Endothelial cell of umbilical vein (primary cell): Measurements from ENCODE around the gene MLLT1. TPM values are rescaled to one million over a fixed set of nuclear protein-coding genes. Genes with fewer than 3 reads are reported as not detected.

Experiments used
- BruUV-seq: library from RNA; stranded (reverse); fragments of 400-500 nt; replicated peaks from 2 replicates; lab custom pipeline; 2021; lab: Mats Ljungman, UMichigan
- CTCF ChIA-PET: fragments of 300-600, 350-600 bp; sonication (Branson Sonifier 250); formaldehyde crosslinking; loops from one replicate; lab custom pipeline; 2021; ENCODE audit warnings: antibody characterized with exemption, inconsistent platforms; lab: Charles Lee
- POLR2A ChIA-PET: fragments of 300-600, 350-600 bp; sonication (Branson Sonifier 250); formaldehyde crosslinking; loops from one replicate; lab custom pipeline; 2021; ENCODE audit warnings: antibody characterized with exemption, inconsistent platforms; lab: Charles Lee
- DNase-seq: peaks from one replicate; pipeline ENCODE4 v3.0.0-alpha.2; 2011; ENCODE audit warnings: low read depth, low spot score
- FAIRE-seq: peaks from 2 replicates; lab custom pipeline; 2011; peaks lifted over from hg19 to GRCh38; lab: Jason Lieb, UNC
- H2AFZ ChIP-seq: 2 replicates; pipeline ENCODE4 v1.6.0; 2012; ENCODE audit warnings: low read depth, low read length, control low read depth, inconsistent platforms
- H3K27ac ChIP-seq: 2 replicates; pipeline ENCODE4 v1.5.1; 2011; ENCODE audit warnings: low read depth, mild to moderate bottlenecking, control low read depth, low read length, moderate library complexity; ENCODE audit not compliant: insufficient read depth
- H3K27me3 ChIP-seq, 2 experiments: 2 replicates each; pipeline versions ENCODE4 v1.6.0 to v1.6.1; 2011; ENCODE audit warnings: low read length in 2 of 2, mixed read lengths in 1 of 2; ENCODE audit not compliant: control insufficient read depth in 2 of 2, insufficient read depth in 2 of 2
- H3K36me3 ChIP-seq, 2 experiments: 2 replicates in 1 of 2; 3 replicates in 1 of 2; pipeline ENCODE4 v1.5.1; 2011; ENCODE audit warnings: low read length in 2 of 2, mild to moderate bottlenecking in 1 of 2, moderate library complexity in 1 of 2; ENCODE audit not compliant: control insufficient read depth in 2 of 2, insufficient read depth in 2 of 2; ENCODE audit errors: extremely low read depth in 1 of 2
- H3K4me1 ChIP-seq: 3 replicates; pipeline ENCODE4 v1.5.1; 2011; ENCODE audit warnings: mild to moderate bottlenecking, low read length; ENCODE audit not compliant: control insufficient read depth, insufficient read depth; ENCODE audit errors: extremely low read depth
- H3K4me2 ChIP-seq: 2 replicates; pipeline ENCODE4 v1.6.1; 2011; ENCODE audit warnings: low read length, control low read depth, mixed read lengths; ENCODE audit not compliant: insufficient read depth
- H3K4me3 ChIP-seq, 3 experiments: fragments of 200-600 bp in 1 of 3; sonication (generic), shearing (Covaris generic) in 1 of 3; replicated peaks in 1 of 3; 2 replicates each; pipeline ENCODE4 v1.5.1; 2011 to 2016; ENCODE audit warnings: control low read depth in 3 of 3, low read length in 3 of 3, mild to moderate bottlenecking in 2 of 3, inconsistent platforms in 1 of 3, low read depth in 1 of 3, moderate library complexity in 1 of 3; ENCODE audit not compliant: insufficient read depth in 1 of 3
- H3K79me2 ChIP-seq: 2 replicates; pipeline ENCODE4 v1.6.0; 2012; ENCODE audit warnings: low read length, inconsistent platforms; ENCODE audit not compliant: control insufficient read depth, insufficient read depth
- H3K9ac ChIP-seq: replicated peaks from 2 replicates; pipeline ENCODE3; 2011; ENCODE audit warnings: low read length, control low read depth; ENCODE audit not compliant: insufficient read depth; ENCODE audit errors: extremely low read depth
- H3K9me1 ChIP-seq: replicated peaks from 3 replicates; pipeline ENCODE4 v1.6.0; 2011; ENCODE audit warnings: mild to moderate bottlenecking, low read length; ENCODE audit not compliant: control insufficient read depth, insufficient read depth; ENCODE audit errors: extremely low read depth
- H3K9me3 ChIP-seq: replicated peaks from 2 replicates; pipeline ENCODE4 v1.5.1; 2012; ENCODE audit warnings: low read length, inconsistent platforms; ENCODE audit not compliant: control insufficient read depth, insufficient read depth
- H4K20me1 ChIP-seq: replicated peaks from 2 replicates; pipeline ENCODE3; 2011; ENCODE audit warnings: mild to moderate bottlenecking, low read length; ENCODE audit not compliant: control insufficient read depth, insufficient read depth; ENCODE audit errors: extremely low read depth
- EZH2 ChIP-seq: IDR thresholded peaks from 2 replicates; pipeline ENCODE4 v1.6.1; 2012; ENCODE audit warnings: borderline replicate concordance, low read depth, mild to moderate bottlenecking, moderate library complexity, low read length, inconsistent platforms; ENCODE audit not compliant: severe bottlenecking
- FOS ChIP-seq: IDR thresholded peaks from 2 replicates; pipeline ENCODE4 v1.6.1; 2011; ENCODE audit warnings: mild to moderate bottlenecking, low read length, moderate library complexity, borderline replicate concordance; ENCODE audit not compliant: insufficient read depth
- GATA2 ChIP-seq: IDR thresholded peaks from 2 replicates; pipeline ENCODE4 v1.7.0; 2011; ENCODE audit warnings: low read depth, mild to moderate bottlenecking, moderate library complexity, mixed read lengths, low read length; ENCODE audit not compliant: insufficient read length, insufficient read depth
- JUN ChIP-seq: IDR thresholded peaks from 2 replicates; pipeline ENCODE4 v1.6.1; 2011; ENCODE audit warnings: borderline replicate concordance, low read depth; ENCODE audit not compliant: insufficient read length, insufficient read depth
- MAX ChIP-seq: IDR thresholded peaks from 2 replicates; pipeline ENCODE4 v1.6.1; 2011; ENCODE audit not compliant: insufficient read depth, insufficient read length
- MYC ChIP-seq: IDR thresholded peaks from one replicate; pipeline ENCODE4 v1.6.1; 2011; ENCODE audit warnings: mild to moderate bottlenecking, low read depth, low read length
- POLR2A ChIP-seq: IDR thresholded peaks from 2 replicates; pipeline ENCODE4 v1.6.1; 2012; ENCODE audit warnings: low read depth, mild to moderate bottlenecking, control low read depth, low read length
- POLR2AphosphoS5 ChIP-seq: IDR thresholded peaks from 2 replicates; pipeline ENCODE4 v1.6.1; 2012; ENCODE audit warnings: low read depth, mild to moderate bottlenecking, control low read depth, low read length, moderate library complexity; ENCODE audit not compliant: insufficient read depth
- dilution Hi-C: fragments of 300-500 bp; cut with MboI; formaldehyde crosslinking; loops from one replicate; pipeline ENCODE4 v1.15.0; 2019; ENCODE audit warnings: low sequenced_read_pairs; ENCODE audit not compliant: extremely low pct_ligation_motif_present
- intact Hi-C: fragments of 100-400 bp; cut with micrococcal nuclease; formaldehyde crosslinking; loops from one replicate; pipeline ENCODE4 v1.10.0; 2022
- polyA plus RNA-seq, 4 experiments: library from polyadenylated mRNA; depleted of rRNA in 3 of 4; stranded (reverse) in 3 of 4; unstranded in 1 of 4; fragments of >200 nt; gene quantifications; 2 replicates each; pipeline versions ENCODE4 v1.2.1 to v1.2.3, GENCODE V29; 2011 to 2012; ENCODE audit warnings: missing spikeins in 1 of 4
- total RNA-seq: library from RNA; stranded (reverse); gene quantifications from 2 replicates; pipeline ENCODE4 v1.2.3, GENCODE V29; 2021
- TF ChIP-seq, protein P1 (sequence below), 2 donors: IDR thresholded peaks; 1 replicate in 1 of 2; 2 replicates in 1 of 2; pipeline ENCODE4 v1.5.1; 2011; ENCODE audit warnings: low read length in 2 of 2, mild to moderate bottlenecking in 2 of 2, moderate library complexity in 2 of 2, control low read depth in 1 of 2, inconsistent platforms in 1 of 2, low read depth in 1 of 2; ENCODE audit not compliant: insufficient read depth in 1 of 2; ENCODE audit errors: extremely low read depth in 1 of 2

Gene MLLT1
- total and polyA plus RNA-seq, 2 donors (not counting 3 experiments of a cell fraction or from before 2014, with no cell fraction given): 43.9 to 84.8 TPM

GRCh38 chr19:6258812-6259311, 20.9 kb downstream of the MLLT1 start:
- dilution Hi-C loops (no loop called here), intact Hi-C loops (no loop called here)
- TF ChIP-seq EZH2: no peak
- no peak for TF ChIP-seq POLR2A
- TF ChIP-seq GATA2: no peak
- TF ChIP-seq, protein P1, sequence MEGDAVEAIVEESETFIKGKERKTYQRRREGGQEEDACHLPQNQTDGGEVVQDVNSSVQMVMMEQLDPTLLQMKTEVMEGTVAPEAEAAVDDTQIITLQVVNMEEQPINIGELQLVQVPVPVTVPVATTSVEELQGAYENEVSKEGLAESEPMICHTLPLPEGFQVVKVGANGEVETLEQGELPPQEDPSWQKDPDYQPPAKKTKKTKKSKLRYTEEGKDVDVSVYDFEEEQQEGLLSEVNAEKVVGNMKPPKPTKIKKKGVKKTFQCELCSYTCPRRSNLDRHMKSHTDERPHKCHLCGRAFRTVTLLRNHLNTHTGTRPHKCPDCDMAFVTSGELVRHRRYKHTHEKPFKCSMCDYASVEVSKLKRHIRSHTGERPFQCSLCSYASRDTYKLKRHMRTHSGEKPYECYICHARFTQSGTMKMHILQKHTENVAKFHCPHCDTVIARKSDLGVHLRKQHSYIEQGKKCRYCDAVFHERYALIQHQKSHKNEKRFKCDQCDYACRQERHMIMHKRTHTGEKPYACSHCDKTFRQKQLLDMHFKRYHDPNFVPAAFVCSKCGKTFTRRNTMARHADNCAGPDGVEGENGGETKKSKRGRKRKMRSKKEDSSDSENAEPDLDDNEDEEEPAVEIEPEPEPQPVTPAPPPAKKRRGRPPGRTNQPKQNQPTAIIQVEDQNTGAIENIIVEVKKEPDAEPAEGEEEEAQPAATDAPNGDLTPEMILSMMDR (IDR thresholded peaks at IDR 0.05; ENCODE audit: extremely low read depth in 1 of 2, insufficient read depth in 1 of 2, low read depth in 1 of 2, low read length in 2 of 2): no peak
- no peak for TF ChIP-seq POLR2AphosphoS5
- TF ChIP-seq MYC: no peak
- no peak for TF ChIP-seq MAX
- no peak for TF ChIP-seq FOS
- no peak for TF ChIP-seq JUN
- H3K4me2 ChIP-seq: no peak overlapping the region
- H4K20me1 ChIP-seq: no peaks in the 10 kb centered on the region
- POLR2A ChIA-PET: no interaction called here
- H3K27me3 ChIP-seq: no peaks in the 10 kb centered on the region
- no peak overlapping the region for H2AFZ ChIP-seq
- peaks cover 58% of the 10 kb centered on the region for H3K79me2 ChIP-seq
- CTCF ChIA-PET: interaction anchor here (1.0 to 3.9 kb wide), 3 partner anchors 13 to 40 kb away, joined by 4 to 34 read pairs (median 25); no protein-coding TSS in a partner anchor
- BruUV-seq: no TSS peak
- H3K9me3 ChIP-seq: no peaks in the 10 kb centered on the region
- no peaks in the 10 kb centered on the region for H3K9me1 ChIP-seq
- no peak overlapping the region for H3K4me3 ChIP-seq
- H3K27ac ChIP-seq: no peak overlapping the region
- FAIRE-seq (no peak), DNase-seq (no peak)
- no peak overlapping the region for H3K9ac ChIP-seq
- peaks cover 5 to 36% of the 10 kb centered on the region in 2 experiments for H3K36me3 ChIP-seq
- no peaks in the 10 kb centered on the region for H3K4me1 ChIP-seq
